ENCODE results near the gene UNC80.

UNC80 gene

GRCh38 chr2:209970271-209970670, 198.6 kb downstream of the UNC80 start:
- no peak for DNase-seq (ENCODE audit: low spot score)

DNA sequence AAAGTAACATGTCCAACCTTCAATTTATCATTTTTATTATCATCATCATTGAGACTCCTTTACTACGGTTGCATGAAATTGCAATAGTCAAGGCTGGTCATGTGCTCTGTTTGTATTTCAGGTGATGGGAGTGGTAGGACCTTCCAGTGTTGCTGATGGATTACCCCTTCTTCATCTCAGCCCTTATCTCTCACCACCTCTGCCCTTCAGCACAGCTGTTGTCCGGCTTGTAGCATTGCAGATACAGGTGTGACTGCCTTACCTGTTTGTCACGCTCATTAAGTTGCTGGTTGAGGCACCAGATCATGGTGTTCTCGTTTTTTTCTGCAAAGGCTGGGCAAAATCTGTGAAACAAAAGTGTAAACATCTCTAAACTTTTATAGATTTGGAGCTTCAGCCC, 199.1 kb downstream of the UNC80 start:
- DNase-seq (ENCODE audit: low spot score), result no peak

- no peak for DNase-seq (ENCODE audit: low spot score)
These were observed 201.7 kb downstream of the UNC80 start for GRCh38 chr2:209973328-209973727.

DNA sequence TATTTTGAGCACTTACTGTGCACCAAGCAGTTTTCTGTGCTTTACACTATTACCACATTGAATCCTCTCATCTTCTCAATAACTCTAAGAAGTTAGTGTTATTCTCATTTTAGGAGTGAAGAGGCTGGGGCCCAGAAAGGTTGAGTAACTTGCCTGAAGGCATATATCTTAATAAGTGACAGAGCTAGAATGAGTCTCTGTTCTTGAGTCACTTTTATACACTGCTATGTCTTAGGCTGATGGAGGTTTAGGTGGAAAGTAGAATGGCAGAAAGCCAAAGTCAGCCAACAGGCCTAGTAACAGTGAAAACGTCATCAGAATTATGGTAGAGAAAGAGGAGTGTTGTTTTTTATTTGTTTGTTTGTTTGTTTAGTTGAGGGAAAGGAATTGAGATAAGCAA, 202.9 kb downstream of the UNC80 start:
- DNase-seq (ENCODE audit: low spot score), result no peak

DNA sequence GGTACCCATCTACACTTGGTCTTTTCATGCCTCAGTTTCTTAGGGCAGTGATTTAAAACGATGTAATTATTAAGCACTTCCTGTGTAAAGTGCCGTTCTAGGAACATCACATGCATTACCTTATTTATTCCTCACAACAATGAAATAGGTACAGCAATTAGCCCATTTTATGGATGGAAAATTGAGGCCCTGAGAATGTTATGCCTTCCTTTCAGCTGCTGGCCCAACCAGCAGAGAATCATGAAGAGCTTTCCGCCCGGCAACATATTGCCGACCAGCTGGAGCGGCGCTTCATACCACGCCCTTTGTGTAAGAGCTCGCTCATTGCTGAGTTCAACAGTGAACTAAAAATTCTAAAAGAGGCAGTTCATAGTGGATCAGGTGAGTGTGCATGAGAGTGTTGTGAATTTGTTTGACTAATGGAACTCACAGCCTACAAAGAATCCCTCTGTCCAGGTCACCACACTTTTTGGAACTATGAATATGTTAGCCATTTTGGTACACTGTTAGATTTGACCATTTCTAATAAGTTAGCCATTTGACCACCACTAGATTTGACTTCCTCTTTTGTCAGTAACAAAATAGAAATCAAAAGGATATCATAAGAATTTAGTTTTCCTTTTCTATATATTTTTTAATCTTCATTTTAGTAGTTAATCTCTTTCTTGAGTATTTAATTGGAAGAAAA, 205.2 kb downstream of the UNC80 start:
- DNase-seq (ENCODE audit: low spot score), result no peak

DNA sequence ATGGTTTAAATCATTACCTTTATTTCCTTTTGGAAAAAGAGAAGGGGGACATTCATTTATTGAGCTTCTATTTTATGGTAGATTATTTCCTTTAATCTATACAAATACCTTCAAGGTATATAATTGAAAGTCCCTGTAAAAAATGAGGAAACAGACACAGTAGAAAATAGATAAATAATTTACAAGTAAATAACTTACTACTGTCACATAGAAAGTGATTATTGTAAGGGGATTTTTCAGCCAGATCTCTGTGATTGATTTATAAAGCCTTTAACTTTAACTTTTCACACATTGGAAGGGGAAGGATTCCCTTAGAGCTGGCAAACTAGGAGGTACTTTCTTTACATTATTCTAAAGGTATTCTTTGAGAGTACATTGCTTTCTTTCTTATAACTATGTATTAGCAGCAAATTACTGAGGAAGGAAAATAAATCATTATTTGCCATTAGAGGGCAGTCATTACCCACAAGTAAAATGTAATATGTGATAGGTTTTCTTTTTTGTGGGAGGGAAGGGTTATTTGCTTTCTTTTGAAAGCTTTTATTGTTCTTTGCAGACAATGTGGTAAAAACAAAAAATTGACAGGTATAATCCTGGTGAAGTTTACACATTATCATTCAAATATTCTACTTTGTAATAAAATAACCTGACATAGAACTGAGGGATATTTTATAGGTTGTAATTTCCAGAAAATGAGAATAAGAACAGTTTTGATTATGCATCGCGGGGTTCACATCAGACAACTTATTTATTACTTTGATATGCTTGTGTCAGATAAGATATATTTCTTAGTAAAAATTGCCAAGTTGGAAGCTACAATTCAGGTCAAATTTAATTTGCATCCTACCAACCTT, 206.0 kb downstream of the UNC80 start:
- DNase-seq (ENCODE audit: low spot score), result peak; percentile 35

GRCh38 chr2:209984291-209984690, 212.7 kb downstream of the UNC80 start:
- DNase-seq (ENCODE audit: low spot score), result no peak

DNA sequence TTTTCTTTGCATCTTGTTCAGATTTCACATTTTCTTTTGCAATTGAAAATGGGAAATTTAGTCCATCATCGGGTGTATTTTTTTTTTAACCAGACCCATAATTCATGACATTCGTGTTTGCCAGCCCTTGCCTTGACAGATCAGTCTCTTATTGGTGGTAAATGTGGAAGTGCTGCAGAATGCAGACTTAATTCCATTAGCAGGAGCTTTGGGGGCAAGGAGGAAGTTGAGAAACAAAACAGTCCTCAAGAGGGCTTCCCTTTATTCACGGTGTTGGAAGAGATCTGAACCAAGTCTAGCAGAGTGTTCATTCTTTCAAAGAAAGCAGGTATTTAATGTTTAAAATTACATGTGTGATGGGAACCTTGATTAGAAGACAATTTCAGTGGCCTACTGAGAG, 214.2 kb downstream of the UNC80 start:
- DNase-seq (ENCODE audit: low spot score), result no peak

GRCh38 chr2:209986415-209986814, 214.8 kb downstream of the UNC80 start:
- DNase-seq (ENCODE audit: low spot score), result no peak

GRCh38 chr2:209988010-209988409, 216.4 kb downstream of the UNC80 start:
- DNase-seq (ENCODE audit: low spot score), result no peak

DNA sequence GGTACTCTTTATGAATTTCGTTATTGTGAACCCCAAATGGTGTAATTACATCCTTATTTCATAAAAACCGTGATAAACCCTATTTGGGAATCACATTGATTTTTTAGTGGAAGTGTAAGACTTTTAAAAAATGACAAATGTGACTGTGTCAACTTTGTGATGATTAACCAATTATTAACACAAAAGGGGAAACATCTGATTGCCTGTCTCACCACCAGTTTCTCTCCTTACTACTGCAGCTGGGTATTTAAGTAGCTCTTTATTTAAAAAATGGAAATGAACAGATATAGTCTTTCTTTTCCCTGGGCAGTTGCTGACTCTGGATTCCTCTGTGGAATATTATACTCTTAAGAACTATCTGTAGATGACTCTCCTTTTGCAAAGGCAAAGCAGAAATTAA, 219.2 kb downstream of the UNC80 start:
- DNase-seq (ENCODE audit: low spot score), result no peak

GRCh38 chr2:209993968-209994367, 222.3 kb downstream of the UNC80 start:
- DNase-seq (ENCODE audit: low spot score), result no peak

DNA sequence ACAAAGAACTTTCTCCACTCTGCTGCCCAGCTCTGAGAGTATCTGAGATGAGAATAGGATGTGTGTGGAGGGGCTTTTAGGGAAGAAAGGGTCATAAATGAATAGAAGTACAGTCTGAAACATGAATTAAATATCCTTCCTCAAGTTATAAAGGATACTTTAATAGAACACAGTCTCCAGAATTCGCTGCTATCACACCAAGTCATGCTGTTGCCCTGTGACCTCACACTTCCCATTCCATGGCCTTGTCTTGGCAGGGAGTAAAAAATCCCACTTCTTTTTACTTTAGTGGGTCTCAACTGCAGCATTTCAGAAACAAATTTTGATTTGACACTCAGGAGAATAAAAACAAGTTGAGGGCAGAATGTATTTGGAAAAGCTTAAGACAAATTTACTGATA, 227.0 kb downstream of the UNC80 start:
- DNase-seq (ENCODE audit: low spot score), result no peak

GRCh38 chr2:210000464-210001324, 229.1 kb downstream of the UNC80 start:
- no peak for DNase-seq (ENCODE audit: low spot score)

DNA sequence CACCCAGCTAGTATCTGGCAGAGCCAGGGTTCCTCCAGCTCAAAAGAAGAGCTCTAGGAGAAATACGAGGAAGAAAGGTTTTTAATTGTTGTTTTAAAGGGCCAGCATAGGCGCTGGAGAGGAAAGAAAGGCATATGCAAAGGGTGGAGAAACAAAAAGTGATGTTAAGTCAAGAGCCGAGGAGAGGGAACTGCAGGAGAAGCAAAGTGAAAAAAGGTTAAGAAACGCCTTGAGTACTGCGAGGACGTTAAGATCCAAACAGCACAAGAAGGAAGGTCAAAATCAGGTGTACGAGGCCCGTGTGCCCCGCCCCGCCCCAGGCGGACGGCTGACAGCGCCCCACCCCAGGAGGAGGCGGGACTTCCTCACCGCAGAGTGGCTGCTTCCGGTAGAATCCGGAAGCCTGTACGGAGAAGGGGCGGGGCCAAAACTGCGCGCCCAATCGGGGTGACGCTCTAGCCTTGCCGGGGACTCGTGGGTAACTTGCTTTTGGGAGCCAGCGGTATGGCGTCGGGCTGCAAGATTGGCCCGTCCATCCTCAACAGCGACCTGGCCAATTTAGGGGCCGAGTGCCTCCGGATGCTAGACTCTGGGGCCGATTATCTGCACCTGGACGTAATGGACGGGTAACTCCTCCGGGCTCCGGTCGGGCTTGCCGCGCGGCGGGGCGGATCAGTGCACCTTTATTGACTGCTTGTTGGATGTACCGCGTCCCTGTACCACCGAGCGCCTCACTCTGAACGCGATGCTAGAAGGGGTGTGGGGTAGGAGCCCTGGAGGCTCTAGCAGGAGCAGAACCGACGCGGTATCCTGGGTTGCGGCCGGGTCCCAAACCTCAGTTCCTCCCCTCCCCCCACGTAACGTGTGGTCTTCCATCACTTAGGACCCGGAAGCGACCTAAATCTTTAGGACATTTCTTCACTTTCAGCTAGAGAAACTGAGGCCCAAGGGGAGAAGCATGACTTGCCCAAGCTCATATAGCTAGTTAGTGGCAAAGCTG, 230.8 kb downstream of the UNC80 start, which contains the start of gene RPE:
Gene RPE (plus strand): TSS at position 481 of the 1,000 bp plus-strand sequence. CDS start 24 bp downstream, at position 505.
- peak; percentile 97 for DNase-seq (ENCODE audit: low spot score)

GRCh38 chr2:210003359-210003758, 231.7 kb downstream of the UNC80 start:
- no peak for DNase-seq (ENCODE audit: low spot score)

GRCh38 chr2:210004881-210005280, 233.2 kb downstream of the UNC80 start:
- no peak for DNase-seq (ENCODE audit: low spot score)

GRCh38 chr2:210007895-210008294, 236.3 kb downstream of the UNC80 start:
- DNase-seq (ENCODE audit: low spot score), result no peak

GRCh38 chr2:210009126-210009525, 237.5 kb downstream of the UNC80 start:
- no peak for DNase-seq (ENCODE audit: low spot score)

DNA sequence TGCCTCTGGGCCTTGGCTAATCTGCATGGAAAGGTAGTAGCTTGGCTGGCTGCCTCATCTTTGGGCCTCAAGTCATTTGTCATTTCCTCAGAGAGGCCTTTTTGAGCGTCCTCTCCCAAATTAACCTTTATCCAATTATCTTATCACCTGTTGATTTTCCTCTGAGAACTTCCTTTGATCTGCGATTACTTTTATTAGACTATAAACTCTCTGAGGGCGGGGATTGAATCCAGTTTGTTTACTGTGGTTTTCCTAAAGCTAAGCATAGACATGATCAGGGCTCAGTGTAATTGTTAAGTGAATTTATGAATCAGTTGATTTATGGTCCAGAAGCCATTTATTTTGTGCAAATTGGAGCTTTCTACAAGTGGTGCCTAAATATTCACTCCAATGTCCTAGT, 238.3 kb downstream of the UNC80 start:
- no peak for DNase-seq (ENCODE audit: low spot score)

GRCh38 chr2:210020138-210020537, 248.5 kb downstream of the UNC80 start:
- no peak for DNase-seq (ENCODE audit: low spot score)
